K562 treated with DMSO at 1 percent for 12 hours (cell line): Measurements from ENCODE around the gene SCARF2. TPM values are rescaled to one million over a fixed set of nuclear protein-coding genes. Genes with fewer than 3 reads are reported as not detected.

Source experiments
- total RNA-seq: library from RNA; unstranded; fragments of 300-600 nt; gene quantifications from 2 replicates; pipeline ENCODE4 v1.2.3, GENCODE V29; 2022; ENCODE audit not compliant: insufficient read depth

SCARF2 gene, protein sequence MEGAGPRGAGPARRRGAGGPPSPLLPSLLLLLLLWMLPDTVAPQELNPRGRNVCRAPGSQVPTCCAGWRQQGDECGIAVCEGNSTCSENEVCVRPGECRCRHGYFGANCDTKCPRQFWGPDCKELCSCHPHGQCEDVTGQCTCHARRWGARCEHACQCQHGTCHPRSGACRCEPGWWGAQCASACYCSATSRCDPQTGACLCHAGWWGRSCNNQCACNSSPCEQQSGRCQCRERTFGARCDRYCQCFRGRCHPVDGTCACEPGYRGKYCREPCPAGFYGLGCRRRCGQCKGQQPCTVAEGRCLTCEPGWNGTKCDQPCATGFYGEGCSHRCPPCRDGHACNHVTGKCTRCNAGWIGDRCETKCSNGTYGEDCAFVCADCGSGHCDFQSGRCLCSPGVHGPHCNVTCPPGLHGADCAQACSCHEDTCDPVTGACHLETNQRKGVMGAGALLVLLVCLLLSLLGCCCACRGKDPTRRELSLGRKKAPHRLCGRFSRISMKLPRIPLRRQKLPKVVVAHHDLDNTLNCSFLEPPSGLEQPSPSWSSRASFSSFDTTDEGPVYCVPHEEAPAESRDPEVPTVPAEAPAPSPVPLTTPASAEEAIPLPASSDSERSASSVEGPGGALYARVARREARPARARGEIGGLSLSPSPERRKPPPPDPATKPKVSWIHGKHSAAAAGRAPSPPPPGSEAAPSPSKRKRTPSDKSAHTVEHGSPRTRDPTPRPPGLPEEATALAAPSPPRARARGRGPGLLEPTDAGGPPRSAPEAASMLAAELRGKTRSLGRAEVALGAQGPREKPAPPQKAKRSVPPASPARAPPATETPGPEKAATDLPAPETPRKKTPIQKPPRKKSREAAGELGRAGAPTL
- 5.5 and 6.5 TPM in 2 replicates for total RNA-seq

DNA sequence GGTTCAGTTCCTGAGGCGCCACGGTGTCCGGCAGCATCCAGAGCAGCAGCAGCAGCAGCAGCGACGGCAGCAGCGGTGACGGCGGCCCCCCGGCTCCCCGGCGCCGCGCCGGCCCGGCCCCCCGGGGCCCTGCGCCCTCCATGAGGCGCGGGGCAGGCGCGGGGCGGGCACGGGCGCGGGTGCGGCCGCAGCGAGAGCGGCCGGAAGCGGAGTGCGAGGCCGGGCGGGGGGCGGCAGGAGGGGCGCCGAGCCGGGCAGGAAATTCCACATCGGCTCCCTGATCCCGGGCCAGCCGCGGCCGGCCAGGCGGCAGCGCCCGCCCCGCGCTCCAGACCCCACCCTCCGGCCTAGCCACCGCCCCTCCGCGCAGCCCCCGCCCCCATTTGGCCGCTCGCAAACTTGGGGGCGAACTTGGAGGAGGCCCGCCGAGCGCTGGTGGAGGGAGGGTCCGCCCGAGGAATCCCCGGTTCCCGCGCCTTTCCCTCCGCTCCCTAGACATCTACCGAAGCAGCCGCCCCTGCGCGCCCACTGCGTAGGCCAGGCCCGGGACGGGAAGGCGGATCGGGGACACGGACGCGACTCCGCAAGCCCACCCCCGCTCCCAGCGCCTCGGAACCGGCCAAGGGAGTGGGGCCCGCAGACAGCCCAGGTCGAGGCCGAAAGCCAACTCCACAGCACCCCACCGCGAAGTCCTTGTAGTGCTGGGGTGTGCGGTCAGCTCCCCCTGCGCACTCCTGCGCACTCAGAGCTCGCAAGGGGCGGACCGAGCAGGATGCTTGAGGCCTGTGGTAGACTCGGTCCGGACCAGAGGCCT is at the start of gene SCARF2:
Gene SCARF2 (minus strand): TSS at position 213 of the 814 bp plus-strand sequence. CDS start 71 bp downstream, at position 142.

DNA sequence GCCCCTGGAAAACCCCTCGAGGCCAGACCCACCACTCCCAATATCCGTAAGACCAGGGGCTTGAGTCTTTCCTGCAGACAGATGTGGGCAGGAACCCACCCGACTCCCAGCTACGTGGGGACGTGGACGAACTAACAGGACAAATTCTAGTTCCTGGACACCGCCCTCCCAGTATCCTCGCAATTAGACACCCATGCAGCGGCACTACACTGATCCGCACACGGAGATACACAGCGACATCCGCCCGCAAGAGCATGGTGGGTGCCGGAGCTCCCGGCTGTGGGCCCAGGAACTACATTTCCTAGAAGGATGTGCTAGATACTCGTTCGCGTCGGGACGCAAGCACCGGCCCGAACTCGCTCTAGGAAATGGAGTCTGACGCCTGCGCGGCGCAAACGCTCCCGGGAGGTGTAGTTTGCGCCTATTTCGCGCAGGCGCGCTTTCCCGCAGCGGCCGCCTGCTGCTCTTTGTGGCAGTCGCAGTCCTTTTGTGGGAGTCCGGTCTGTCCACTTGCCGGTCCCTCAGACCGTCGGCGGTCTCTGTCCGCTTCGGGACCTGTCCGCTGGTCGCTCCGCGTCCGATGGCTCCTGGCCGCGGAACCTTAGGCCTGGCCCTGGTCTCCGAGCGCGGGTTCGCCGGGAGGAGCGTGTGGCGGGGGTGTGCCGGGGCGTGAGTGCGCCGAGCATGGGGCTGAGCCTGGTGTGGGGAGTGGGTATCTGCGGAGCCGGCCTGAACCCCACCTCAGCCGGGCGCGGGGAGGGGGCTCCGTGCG is 43.7 kb downstream of the SCARF2 start, which contains the start of gene ZNF74:
Gene ZNF74 (plus strand): TSS at position 447 of the 772 bp plus-strand sequence. CDS start 478 bp downstream, outside the sequence.

Other genes starting within 250 kb of the SCARF2 start
- gene RTN4R, start 169.5 kb downstream of the SCARF2 start, total RNA-seq, result 6.6 and 12.2 TPM in 2 replicates
- gene DGCR6L, start 117.8 kb downstream of the SCARF2 start, total RNA-seq, result 276 and 390 TPM in 2 replicates
- 28.2 and 47.8 TPM in 2 replicates for gene ZNF74, start 43.7 kb downstream of the SCARF2 start, total RNA-seq
- 30.6 and 47.1 TPM in 2 replicates for gene KLHL22, start 58.0 kb upstream of the SCARF2 start, total RNA-seq
- gene MED15, start 69.8 kb upstream of the SCARF2 start, total RNA-seq, result 195 and 320 TPM in 2 replicates